HEK293 (cell line): Measurements from ENCODE around the gene NPR2.

Experiments used
- AEBP2 ChIP-seq: fragments of 450-650 bp; formaldehyde crosslinking; IDR thresholded peaks from 2 replicates; pipeline ENCODE4 v1.5.1; 2016; ENCODE audit warnings: missing biosample characterization, missing genetic modification characterization, borderline replicate concordance
- ATF2 ChIP-seq: fragments of 450-650 bp; formaldehyde crosslinking; IDR thresholded peaks from 2 replicates; pipeline ENCODE4 v1.5.1; 2016; ENCODE audit warnings: missing biosample characterization, missing genetic modification characterization, low read depth
- EGR2 ChIP-seq: fragments of 450-650 bp; formaldehyde crosslinking; IDR thresholded peaks from 2 replicates; pipeline ENCODE4 v1.5.1; 2016; ENCODE audit warnings: low read depth, missing biosample characterization, missing genetic modification characterization
- GFI1B ChIP-seq: fragments of 450-650 bp; formaldehyde crosslinking; IDR thresholded peaks from 2 replicates; pipeline ENCODE4 v1.5.1; 2016; ENCODE audit warnings: missing biosample characterization, missing genetic modification characterization
- GLIS2 ChIP-seq: fragments of 450-650 bp; formaldehyde crosslinking; IDR thresholded peaks from 2 replicates; pipeline ENCODE4 v1.5.1; 2016; ENCODE audit warnings: missing biosample characterization, missing genetic modification characterization
- HIC1 ChIP-seq: fragments of 450-650 bp; formaldehyde crosslinking; IDR thresholded peaks from 2 replicates; pipeline ENCODE4 v1.5.1; 2016; ENCODE audit warnings: missing biosample characterization, missing genetic modification characterization
- HOXD13 ChIP-seq: sonication (generic); formaldehyde crosslinking; IDR thresholded peaks from 2 replicates; pipeline ENCODE4 v1.8.0; 2022; ENCODE audit warnings: missing genetic modification reagents, borderline replicate concordance
- IKZF3 ChIP-seq: fragments of 450-650 bp; IDR thresholded peaks from 2 replicates; pipeline ENCODE4 v1.5.0; 2018; ENCODE audit warnings: missing biosample characterization, mild to moderate bottlenecking, missing genetic modification characterization, moderate library complexity
- KLF1 ChIP-seq: fragments of 450-650 bp; formaldehyde crosslinking; IDR thresholded peaks from 2 replicates; pipeline ENCODE4 v1.5.1; 2016; ENCODE audit warnings: missing biosample characterization, missing genetic modification characterization
- KLF7 ChIP-seq: fragments of 450-650 bp; formaldehyde crosslinking; IDR thresholded peaks from 2 replicates; pipeline ENCODE4 v1.5.1; 2016; ENCODE audit warnings: missing biosample characterization, missing genetic modification characterization, borderline replicate concordance
- KLF9 ChIP-seq: fragments of 450-650 bp; formaldehyde crosslinking; IDR thresholded peaks from 2 replicates; pipeline ENCODE4 v1.5.1; 2016; ENCODE audit warnings: missing biosample characterization, missing genetic modification characterization, low read depth
- SALL2 ChIP-seq: fragments of 450-650 bp; formaldehyde crosslinking; IDR thresholded peaks from 2 replicates; pipeline ENCODE4 v1.5.0; 2017; ENCODE audit warnings: missing biosample characterization, mild to moderate bottlenecking, missing genetic modification characterization, borderline replicate concordance
- SCRT2 ChIP-seq: fragments of 450-650 bp; formaldehyde crosslinking; IDR thresholded peaks from 2 replicates; pipeline ENCODE4 v1.5.1; 2016; ENCODE audit warnings: missing biosample characterization, missing genetic modification characterization
- ZBTB17 ChIP-seq: fragments of 450-650 bp; formaldehyde crosslinking; IDR thresholded peaks from 2 replicates; pipeline ENCODE4 v1.5.1; 2016; ENCODE audit warnings: missing biosample characterization, missing genetic modification characterization
- ZBTB21 ChIP-seq: fragments of 450-650 bp; formaldehyde crosslinking; IDR thresholded peaks from 2 replicates; pipeline ENCODE4 v1.5.1; 2017; ENCODE audit warnings: missing biosample characterization, missing genetic modification characterization
- ZBTB48 ChIP-seq: fragments of 450-650 bp; formaldehyde crosslinking; IDR thresholded peaks from 2 replicates; pipeline ENCODE4 v1.5.1; 2016; ENCODE audit warnings: missing biosample characterization, missing genetic modification characterization
- ZBTB6 ChIP-seq: fragments of 450-650 bp; formaldehyde crosslinking; IDR thresholded peaks from 2 replicates; pipeline ENCODE4 v1.5.1; 2017; ENCODE audit warnings: missing biosample characterization, missing genetic modification characterization
- ZEB2 ChIP-seq: fragments of 450-650 bp; formaldehyde crosslinking; IDR thresholded peaks from 2 replicates; pipeline ENCODE4 v1.5.1; 2016; ENCODE audit warnings: missing biosample characterization, missing genetic modification characterization
- ZIC2 ChIP-seq: fragments of 450-650 bp; formaldehyde crosslinking; IDR thresholded peaks from 2 replicates; pipeline ENCODE4 v1.5.1; 2016; ENCODE audit warnings: missing biosample characterization, missing genetic modification characterization
- ZNF132 ChIP-seq: fragments of 450-650 bp; formaldehyde crosslinking; IDR thresholded peaks from 2 replicates; pipeline ENCODE4 v1.5.1; 2017; ENCODE audit warnings: missing biosample characterization, missing genetic modification characterization, borderline replicate concordance
- ZNF157 ChIP-seq: fragments of 450-650 bp; formaldehyde crosslinking; IDR thresholded peaks from 2 replicates; pipeline ENCODE4 v1.5.1; 2016; ENCODE audit warnings: missing biosample characterization, missing genetic modification characterization
- ZNF175 ChIP-seq: fragments of 450-650 bp; formaldehyde crosslinking; IDR thresholded peaks from 2 replicates; pipeline ENCODE4 v1.5.1; 2016; ENCODE audit warnings: missing biosample characterization, missing genetic modification characterization
- ZNF274 ChIP-seq, 2 experiments: fragments of 200-500 bp in 1 of 2; fragments of 450-650 bp in 1 of 2; sonication (Bioruptor generic) in 1 of 2; formaldehyde crosslinking in 1 of 2; IDR thresholded peaks; 2 replicates each; pipeline versions ENCODE4 v1.5.1 to v1.6.1; 2014 to 2016; ENCODE audit warnings: borderline replicate concordance in 1 of 2, inconsistent platforms in 1 of 2, low read length in 1 of 2, missing biosample characterization in 1 of 2, missing genetic modification characterization in 1 of 2
- ZNF311 ChIP-seq: fragments of 450-650 bp; formaldehyde crosslinking; IDR thresholded peaks from 2 replicates; pipeline ENCODE4 v1.5.1; 2017; ENCODE audit warnings: missing biosample characterization, missing genetic modification characterization, borderline replicate concordance
- ZNF350 ChIP-seq: fragments of 450-650 bp; formaldehyde crosslinking; IDR thresholded peaks from 2 replicates; pipeline ENCODE4 v1.5.0; 2017; ENCODE audit warnings: missing biosample characterization, mild to moderate bottlenecking, missing genetic modification characterization
- ZNF362 ChIP-seq: fragments of 450-650 bp; formaldehyde crosslinking; IDR thresholded peaks from 2 replicates; pipeline ENCODE4 v1.5.1; 2016; ENCODE audit warnings: missing biosample characterization, missing genetic modification characterization
- ZNF423 ChIP-seq: fragments of 450-650 bp; formaldehyde crosslinking; IDR thresholded peaks from 2 replicates; pipeline ENCODE4 v1.5.1; 2016; ENCODE audit warnings: missing biosample characterization, missing genetic modification characterization
- ZNF530 ChIP-seq: fragments of 450-650 bp; formaldehyde crosslinking; IDR thresholded peaks from 2 replicates; pipeline ENCODE4 v1.5.1; 2016; ENCODE audit warnings: low read depth, missing biosample characterization, missing genetic modification characterization
- ZNF585B ChIP-seq: fragments of 450-650 bp; formaldehyde crosslinking; IDR thresholded peaks from 2 replicates; pipeline ENCODE4 v1.5.1; 2016; ENCODE audit warnings: missing biosample characterization, missing genetic modification characterization
- ZNF596 ChIP-seq: fragments of 450-650 bp; IDR thresholded peaks from 2 replicates; pipeline ENCODE4 v1.5.0; 2018; ENCODE audit warnings: missing biosample characterization, mild to moderate bottlenecking, missing genetic modification characterization, moderate library complexity
- ZNF600 ChIP-seq: fragments of 450-650 bp; formaldehyde crosslinking; IDR thresholded peaks from 2 replicates; pipeline ENCODE4 v1.5.1; 2016; ENCODE audit warnings: missing biosample characterization, missing genetic modification characterization
- ZNF777 ChIP-seq: fragments of 450-650 bp; formaldehyde crosslinking; IDR thresholded peaks from 2 replicates; pipeline ENCODE4 v1.5.1; 2017; ENCODE audit warnings: missing biosample characterization, missing genetic modification characterization, borderline replicate concordance
- ZNF785 ChIP-seq: fragments of 450-650 bp; formaldehyde crosslinking; IDR thresholded peaks from 2 replicates; pipeline ENCODE4 v1.5.1; 2016; ENCODE audit warnings: missing biosample characterization, missing genetic modification characterization
- ZNF843 ChIP-seq: fragments of 450-650 bp; formaldehyde crosslinking; IDR thresholded peaks from 2 replicates; pipeline ENCODE4 v1.5.1; 2016; ENCODE audit warnings: missing biosample characterization, missing genetic modification characterization

The NPR2 gene

GRCh38 chr9:35757226-35757891 is 34.0 kb upstream of the NPR2 start (continued):
- TF ChIP-seq HIC1 (tag by site-specific recombination) (no peak), AEBP2 (tag by site-specific recombination) (no peak), GLIS2 (tag by site-specific recombination) (peak; percentile 61), ZNF350 (no peak), SCRT2 (tag by site-specific recombination) (no peak), ZIC2 (tag by site-specific recombination) (0 out of 2 replicates have a peak, but pooled peaks have one; percentile 18), ZNF596 (tag by site-specific recombination) (no peak), ZNF362 (tag by site-specific recombination) (no peak), KLF1 (tag by site-specific recombination) (no peak), GFI1B (tag by site-specific recombination) (no peak), HOXD13 (CRISPR knock-in tag) (no peak), ZNF600 (tag by site-specific recombination) (peak; percentile 67), ZNF132 (tag by site-specific recombination) (no peak), ZNF175 (tag by site-specific recombination) (no peak), ZBTB6 (no peak), ZNF530 (no peak), ZNF777 (tag by site-specific recombination) (no peak), ZNF157 (no peak), ATF2 (tag by site-specific recombination) (no peak), KLF7 (no peak), EGR2 (tag by site-specific recombination) (no peak), ZNF843 (tag by site-specific recombination) (no peak), ZBTB48 (tag by site-specific recombination) (peak; percentile 85), ZBTB17 (tag by site-specific recombination) (peak; percentile 71), SALL2 (tag by site-specific recombination) (no peak), ZNF785 (tag by site-specific recombination) (no peak), ZNF311 (tag by site-specific recombination) (no peak), IKZF3 (tag by site-specific recombination) (no peak), KLF9 (tag by site-specific recombination) (no peak), ZNF585B (tag by site-specific recombination) (no peak), ZEB2 (tag by site-specific recombination) (no peak), ZNF423 (tag by site-specific recombination) (peak; percentile 22; the same call in 1 of the 2 replicates), ZBTB21 (tag by site-specific recombination) (0 out of 2 replicates have a peak, but pooled peaks have one; percentile 25), ZNF274 (IDR thresholded peaks at IDR 0.05; ENCODE audit: low read length) (no peak), ZNF274 (tag by site-specific recombination; IDR thresholded peaks at IDR 0.05; ENCODE audit: borderline replicate concordance) (no peak)
